Pons (tissue), 1 donor: ENCODE results near the gene CENATAC.
"Not testable (repeated sequence)": the region's sequence is repeated elsewhere in the genome, so short reads cannot be mapped to it uniquely, and the experiment has no call there.

Experiments
- DNase-seq: peaks from one replicate; pipeline ENCODE4 v3.0.0-alpha.2; 2016; ENCODE audit warnings: low spot score

Gene CENATAC

DNA sequence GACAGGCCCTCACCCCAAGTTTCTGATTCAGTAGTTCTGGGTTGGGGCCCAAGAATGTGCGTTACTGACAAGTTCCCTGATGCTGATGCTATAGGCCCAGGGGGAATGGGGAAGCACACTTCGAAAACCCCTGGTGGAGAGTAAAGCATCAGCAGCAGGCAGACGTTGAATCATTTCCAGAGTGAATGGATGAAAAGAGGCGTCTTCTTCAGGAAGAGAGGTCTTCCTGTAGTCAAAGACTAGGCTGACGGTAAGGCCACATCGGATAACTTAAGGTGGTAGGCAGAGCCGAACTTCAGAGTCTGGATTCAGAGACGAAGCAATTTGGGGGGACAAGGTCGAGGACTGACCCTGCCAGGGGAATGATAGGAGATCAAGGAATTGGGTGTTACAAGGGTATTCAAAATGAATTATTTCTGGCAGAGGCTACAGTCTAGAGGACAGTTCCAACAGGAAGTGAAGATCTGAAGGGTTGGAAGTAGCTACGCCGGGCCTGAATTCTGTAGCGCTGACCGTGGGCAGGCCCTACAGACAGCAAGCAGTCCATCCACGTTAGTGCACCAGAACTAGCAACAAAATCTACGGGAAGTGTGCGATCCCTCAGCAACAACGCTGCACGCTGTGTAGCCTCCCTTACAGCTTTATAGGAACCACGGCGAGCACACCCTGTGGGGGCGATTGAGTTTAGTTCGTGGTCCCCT is 862 bp upstream of the CENATAC start:
- DNase-seq, result no peak

DNA sequence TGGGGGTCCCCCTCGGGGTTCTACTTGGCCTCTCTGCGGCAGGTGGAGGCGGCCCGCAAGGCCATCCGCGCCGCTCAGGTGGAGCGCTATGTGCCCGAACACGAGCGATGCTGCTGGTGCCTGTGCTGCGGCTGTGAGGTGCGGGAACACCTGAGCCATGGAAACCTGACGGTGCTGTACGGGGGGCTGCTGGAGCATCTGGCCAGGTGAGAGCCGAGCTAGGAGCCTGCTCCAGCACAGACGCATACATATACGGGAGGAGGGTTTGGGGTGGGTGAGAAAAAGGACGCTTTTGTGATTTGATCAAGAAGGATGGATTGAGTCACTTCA is 415 bp downstream of the CENATAC start:
- DNase-seq, result no peak

DNA sequence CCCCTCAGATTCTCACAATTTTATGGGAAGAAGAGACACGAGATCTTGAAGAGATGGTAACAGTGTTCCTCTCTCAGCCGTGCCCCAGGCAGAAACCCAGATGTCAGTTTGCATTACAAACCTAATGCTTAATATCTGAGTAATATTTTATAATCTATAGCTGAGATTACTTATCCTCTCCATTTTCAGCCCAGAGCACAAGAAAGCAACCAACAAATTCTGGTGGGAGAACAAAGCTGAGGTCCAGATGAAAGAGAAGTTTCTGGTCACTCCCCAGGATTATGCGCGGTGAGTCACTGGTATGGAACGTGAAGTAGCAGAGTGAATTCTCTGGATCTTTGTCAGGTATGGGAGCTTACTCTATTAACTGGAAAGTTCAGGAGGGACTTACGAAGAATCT is 884 bp downstream of the CENATAC start:
- no peak for DNase-seq

GRCh38 chr11:119000906-119001305 is 3.0 kb downstream of the CENATAC start:
- DNase-seq, result no peak

DNA sequence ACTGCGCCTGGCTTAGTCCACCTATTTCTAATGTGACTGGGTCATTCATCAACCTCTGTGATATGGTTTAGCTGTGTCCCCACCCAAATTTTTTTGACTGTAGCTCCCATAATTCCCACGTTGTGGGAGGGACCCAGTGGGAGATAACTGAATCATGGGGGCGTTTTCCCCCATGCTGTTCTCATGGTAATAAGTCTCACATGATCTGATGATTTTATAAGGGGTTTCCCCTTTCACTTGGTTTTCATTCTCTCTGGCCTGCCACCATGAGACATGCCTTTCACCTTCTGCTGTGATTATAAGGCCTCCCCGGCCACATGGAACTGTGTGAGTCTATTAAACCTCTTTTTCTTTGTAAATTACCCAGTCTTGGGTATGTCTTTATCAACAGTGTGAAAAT is 8.7 kb downstream of the CENATAC start:
- DNase-seq, result no peak

DNA sequence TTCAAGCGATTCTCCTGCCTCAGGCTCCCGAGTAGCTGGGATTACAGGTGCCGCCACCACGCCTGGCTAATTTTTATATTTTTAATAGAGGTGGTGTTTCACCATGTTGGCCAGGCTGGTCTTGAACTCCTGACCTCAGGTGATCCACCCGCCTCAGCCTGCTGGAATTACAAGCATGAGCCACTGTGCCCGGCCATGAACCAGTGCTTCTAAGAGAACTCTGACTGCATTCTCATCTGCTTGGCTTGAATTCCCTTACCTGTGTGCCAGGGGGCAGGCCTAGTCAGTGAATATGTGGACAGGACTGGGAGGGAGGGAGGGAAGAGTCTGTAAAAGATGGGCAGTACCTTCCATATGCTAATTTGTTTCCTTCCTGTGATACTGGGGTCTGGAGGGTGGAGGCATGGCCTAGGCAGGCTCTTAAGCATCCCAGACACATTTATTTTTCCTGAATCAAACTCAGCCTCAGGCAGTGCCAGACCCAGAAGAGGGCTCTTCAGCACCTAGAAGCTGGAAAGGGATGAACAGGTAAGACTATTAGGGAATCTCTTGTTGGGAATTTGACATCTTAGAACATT is 13.6 kb downstream of the CENATAC start:
- no peak for DNase-seq

DNA sequence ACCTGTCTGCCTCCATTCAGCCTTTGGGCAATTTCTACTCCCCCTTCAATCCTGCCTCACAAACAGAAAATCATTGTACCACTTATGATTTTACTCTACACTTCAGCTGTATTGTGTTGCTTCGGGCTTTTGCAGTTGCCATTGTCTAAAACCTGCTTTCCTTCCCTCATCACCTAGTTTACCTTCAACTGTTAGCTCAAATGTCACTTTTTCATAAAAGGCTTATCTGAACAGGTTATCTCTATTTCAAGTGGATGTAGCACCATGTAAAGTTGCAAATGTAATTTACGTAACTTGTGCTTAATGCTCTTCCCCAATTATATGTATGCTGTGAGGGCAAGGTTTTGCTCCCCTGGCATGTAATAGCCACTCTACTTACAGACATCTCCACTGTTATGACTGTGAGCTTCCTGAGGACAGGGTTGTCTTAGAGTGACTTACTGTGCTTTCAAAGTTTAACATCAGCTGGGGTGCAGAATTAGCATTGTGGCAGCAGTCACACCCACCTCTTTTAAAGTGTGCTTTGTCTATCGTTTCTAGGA is 14.8 kb downstream of the CENATAC start:
- no peak for DNase-seq

- no peak for DNase-seq
Observed at GRCh38 chr11:119014209-119014924, 16.4 kb downstream of the CENATAC start.

GRCh38 chr11:119015054-119015611 is 17.2 kb downstream of the CENATAC start:
- no peak for DNase-seq

DNA sequence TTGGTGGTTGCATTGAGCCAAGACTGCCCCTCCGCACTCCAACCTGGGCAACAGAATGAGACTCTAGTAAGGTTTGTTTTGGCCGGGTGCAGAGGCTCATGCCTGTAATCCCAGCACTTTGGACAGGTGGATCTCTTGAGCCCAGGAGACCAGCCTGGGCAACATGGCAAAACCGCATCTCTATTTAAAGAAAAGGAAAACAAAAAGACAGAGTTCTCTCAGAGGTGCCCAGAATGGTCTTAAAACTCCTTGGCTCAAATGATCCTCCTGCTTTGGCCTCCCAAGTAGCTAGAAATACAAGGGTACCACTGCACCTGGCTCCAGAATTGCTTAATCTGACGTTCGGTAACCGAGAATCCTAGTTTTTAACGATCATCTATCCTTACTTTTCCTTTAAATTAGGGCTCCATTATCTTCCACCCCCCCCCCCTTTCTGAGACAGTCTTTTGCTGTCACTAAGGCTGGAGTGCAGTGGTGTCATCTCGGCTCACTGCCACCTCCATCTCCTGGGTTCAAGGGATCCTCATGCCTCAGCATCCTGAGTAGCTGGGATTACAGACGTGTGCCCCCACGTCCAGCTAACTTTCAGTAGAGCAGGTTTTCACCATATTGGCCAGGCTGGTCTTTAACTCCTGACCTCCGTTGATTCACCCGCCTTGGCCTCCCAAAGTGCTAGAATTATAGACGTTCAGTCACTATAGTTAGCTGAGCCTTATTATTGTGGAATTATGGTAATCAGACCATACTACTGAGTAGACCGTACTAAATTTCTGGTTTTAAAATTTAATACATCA is 18.5 kb downstream of the CENATAC start:
- no peak for DNase-seq

GRCh38 chr11:119017377-119017776 is 19.4 kb downstream of the CENATAC start:
- not testable (repeated sequence) for DNase-seq

- DNase-seq, result peak; percentile 98
Observed at GRCh38 chr11:119018074-119018938, 20.4 kb downstream of the CENATAC start, which contains the start of the genes RPS25 and TRAPPC4. Gene RPS25, minus strand, starts transcription at chr11:119018343. Its CDS starts 59 bp downstream, at chr11:119018284. Gene TRAPPC4, plus strand, starts transcription at chr11:119018766. Its CDS starts 30 bp downstream, at chr11:119018796.

DNA sequence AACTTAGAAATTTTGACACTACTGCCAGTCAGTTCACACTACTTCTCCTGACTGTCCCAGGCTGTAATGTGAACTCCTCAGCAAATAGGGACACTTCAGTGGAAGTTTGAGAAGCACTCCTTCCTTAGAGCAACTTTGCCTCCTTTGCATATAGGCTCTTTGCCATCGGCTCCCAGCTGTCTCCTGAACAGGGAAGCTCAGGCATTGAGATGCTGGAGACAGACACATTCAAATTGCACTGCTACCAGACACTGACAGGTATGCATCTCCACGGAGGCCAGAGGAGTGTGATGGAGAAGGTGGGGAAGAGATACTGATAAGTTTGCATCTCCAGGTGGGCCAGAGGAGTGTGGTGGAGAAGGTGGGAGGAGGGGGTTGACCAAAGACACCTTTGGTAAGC is 22.1 kb downstream of the CENATAC start:
- no peak for DNase-seq

- DNase-seq, result no peak
Observed at GRCh38 chr11:119021631-119022030, 23.7 kb downstream of the CENATAC start.

- DNase-seq, result no peak
Observed at GRCh38 chr11:119023741-119024140, 25.8 kb downstream of the CENATAC start.

GRCh38 chr11:119024430-119025098 is 26.6 kb downstream of the CENATAC start:
- no peak for DNase-seq

- DNase-seq, result no peak
Observed at GRCh38 chr11:119025099-119025473, 27.1 kb downstream of the CENATAC start.

- DNase-seq, result no peak
Observed at GRCh38 chr11:119025541-119025940, 27.6 kb downstream of the CENATAC start.

DNA sequence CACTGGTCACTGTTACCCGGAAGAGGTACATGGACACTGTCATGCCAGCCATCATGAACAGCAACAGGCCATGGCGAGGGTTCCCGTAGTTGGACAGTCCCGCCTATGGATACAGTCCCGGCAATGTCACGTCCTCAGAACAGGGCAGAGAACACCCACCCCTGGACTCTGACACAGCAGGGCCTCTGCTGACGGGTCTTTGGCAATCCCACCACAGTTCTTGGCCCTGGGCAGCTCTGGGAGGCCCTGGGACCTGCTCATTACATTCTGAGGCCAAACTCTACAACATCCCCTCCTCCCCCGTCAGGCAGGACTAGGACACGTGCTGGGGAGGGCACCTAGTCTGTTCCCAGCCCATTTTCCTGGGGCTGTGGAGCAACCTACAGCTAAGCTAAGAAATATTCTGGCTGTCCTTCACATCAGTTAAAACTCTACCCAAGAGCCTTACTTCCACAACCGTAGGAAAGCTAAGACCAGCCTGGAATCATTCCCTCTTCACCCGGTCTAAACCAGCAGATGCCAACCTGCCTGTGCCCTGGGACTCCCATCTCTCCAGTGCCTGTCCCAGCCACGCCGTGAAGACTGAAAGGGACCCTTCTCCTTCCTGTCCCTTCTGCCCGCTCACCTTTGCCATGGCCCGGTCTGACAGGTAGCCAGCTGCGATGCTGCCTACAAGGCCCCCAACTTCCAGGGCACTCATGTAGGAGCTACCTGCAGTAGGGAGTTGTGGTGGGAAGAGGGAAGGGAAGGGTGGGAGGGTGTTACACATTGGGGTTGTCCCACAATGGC is 28.2 kb downstream of the CENATAC start:
- DNase-seq, result no peak
